Kidney tubule cell (primary cell): ENCODE measurements around the gene CPO.
A peak's percentile ranks its signal among the peaks of the same experiment; 100 is the strongest.
"Not testable (repeated sequence)": the region's sequence is repeated elsewhere in the genome, so short reads cannot be mapped to it uniquely, and the experiment has no call there.

Experiments
- DNase-seq: peaks from one replicate; pipeline ENCODE4 v3.0.0-alpha.2; 2018; ENCODE audit warnings: low spot score

CPO gene, protein sequence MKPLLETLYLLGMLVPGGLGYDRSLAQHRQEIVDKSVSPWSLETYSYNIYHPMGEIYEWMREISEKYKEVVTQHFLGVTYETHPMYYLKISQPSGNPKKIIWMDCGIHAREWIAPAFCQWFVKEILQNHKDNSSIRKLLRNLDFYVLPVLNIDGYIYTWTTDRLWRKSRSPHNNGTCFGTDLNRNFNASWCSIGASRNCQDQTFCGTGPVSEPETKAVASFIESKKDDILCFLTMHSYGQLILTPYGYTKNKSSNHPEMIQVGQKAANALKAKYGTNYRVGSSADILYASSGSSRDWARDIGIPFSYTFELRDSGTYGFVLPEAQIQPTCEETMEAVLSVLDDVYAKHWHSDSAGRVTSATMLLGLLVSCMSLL

DNA sequence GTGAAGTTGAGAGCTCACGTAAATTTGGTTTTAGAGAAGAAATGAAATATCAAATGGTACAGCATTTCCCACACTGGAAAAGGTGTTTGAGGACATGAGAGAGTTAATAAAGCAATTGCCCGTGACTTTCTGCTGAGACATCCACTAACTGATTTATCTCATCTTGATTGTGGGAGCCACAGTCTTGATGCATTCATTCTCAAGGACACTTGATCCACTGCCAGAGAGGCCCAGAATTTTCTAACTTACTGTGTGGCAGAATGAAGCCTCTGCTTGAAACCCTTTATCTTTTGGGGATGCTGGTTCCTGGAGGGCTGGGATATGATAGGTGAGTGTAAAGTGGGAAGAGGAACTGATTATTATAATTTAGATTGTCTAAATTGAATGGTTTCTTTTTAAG is at the start of gene CPO:
CPO (plus strand) TSS at position 179 of the 400 bp plus-strand sequence; CDS start at position 261, 82 bp downstream.
- no peak for DNase-seq

DNA sequence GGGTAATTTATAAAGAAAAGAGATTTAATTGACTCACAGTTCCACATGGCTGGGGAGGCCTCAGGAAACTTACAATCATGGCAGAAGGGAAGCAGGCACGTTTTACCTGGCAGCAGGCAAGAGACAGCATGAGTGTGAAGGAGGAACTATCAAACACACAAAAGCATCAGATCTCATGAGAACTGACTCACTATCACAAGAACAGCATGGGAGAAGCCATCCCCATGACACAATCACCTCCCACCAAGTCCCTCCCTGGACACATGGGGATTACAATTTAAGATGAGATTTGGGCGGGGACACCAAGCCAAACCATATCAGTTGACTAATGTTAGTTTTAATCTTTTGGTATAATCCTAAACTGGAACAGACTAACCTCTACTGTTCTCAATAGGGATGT is 49.1 kb upstream of the CPO start:
- peak; percentile 20 for DNase-seq

DNA sequence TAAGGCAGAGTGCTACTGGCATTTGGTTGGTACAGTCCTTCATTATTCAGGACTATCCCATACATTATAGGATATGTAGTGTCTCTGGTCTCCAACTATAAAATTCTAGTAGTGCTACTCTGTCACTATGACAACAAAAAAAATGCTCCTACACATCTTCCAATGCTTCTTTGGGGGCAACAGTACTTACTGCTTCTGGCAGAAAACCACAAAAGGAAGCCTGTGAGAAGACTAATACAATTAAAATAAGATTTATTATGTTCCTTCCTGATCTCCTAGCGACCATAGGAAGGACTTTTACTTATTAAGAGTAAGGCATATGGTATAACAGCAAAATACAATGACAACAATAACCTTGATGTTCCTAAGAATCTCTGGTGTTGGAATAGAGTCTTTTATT is 48.4 kb upstream of the CPO start:
- no peak for DNase-seq

DNA sequence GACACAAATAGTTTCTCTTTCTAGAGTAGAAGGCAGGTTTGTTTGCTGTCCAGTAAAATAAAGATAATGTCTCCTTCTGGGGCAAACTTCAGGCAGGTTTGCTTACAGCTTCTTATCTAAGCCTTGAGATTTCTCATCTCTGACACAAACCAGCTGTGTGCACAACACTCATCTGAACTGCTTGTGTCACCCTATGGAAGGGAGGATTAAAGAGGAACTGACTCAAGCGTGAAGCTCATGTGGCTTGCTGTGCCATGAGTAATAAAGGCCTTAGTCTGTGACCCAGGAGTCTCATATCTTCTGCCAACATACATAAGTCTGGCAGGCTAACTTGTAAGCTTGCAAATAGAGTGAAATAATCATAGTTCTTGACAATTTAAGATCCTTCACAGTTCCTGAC is 24.2 kb upstream of the CPO start:
- DNase-seq, result peak; percentile 93

DNA sequence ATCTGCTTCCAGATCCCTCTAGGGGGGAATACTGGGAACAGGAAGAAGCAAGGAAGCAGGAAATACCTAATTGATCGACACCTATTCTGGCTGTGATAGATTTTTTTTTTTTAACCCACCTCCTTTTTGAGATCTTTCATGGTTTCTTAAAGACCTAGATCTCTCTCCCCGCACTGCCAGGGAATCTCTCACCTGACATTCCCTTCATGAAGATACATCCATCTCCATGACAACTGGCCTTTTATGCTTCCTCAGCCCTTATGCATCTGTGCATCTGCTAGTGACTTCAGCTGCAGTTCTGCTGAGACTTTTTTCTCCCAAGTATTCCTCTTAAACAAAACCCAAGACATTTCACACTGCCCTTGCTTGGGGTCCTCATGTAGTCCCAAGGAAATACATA is 21.1 kb upstream of the CPO start:
- DNase-seq, result no peak

DNA sequence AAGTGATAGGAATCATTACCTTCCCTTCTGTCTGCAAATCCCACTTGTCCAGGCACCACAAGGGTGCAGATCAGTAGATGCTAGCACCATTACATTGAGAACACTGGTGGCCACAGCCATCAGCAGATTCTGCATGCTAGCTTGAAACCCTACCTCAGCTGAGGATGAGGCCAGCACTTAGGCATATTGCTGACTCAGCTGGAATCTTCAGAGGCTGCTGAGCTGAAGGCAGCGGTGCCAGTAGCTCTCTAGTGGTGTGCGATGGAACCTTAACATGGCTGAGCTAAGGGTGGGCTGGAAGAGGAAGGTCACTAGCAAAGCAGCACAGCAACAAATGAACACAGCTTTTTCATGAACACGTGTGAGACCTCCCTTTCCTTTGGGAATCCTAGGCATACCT is 19.0 kb upstream of the CPO start:
- DNase-seq, result no peak

DNA sequence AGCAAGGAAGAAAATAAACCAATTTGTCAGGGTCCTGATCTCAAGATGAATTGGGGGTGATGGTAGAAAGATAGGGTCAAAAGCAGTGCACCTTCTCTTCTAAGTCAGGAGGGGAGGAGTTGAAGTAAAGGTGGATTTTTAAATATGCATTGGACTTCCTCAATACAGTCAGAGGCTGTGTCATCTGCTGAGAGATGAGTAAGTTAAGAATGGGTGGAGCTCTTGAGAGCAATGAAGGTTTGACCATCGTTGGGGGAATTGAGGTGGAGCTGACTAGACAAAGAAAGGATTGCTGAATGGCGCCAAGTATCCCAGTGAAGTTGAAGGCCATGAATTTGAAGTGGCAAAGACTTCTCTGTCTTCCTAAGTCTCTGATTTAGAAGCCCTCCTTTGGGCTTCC is 18.4 kb upstream of the CPO start:
- DNase-seq, result peak; percentile 52

DNA sequence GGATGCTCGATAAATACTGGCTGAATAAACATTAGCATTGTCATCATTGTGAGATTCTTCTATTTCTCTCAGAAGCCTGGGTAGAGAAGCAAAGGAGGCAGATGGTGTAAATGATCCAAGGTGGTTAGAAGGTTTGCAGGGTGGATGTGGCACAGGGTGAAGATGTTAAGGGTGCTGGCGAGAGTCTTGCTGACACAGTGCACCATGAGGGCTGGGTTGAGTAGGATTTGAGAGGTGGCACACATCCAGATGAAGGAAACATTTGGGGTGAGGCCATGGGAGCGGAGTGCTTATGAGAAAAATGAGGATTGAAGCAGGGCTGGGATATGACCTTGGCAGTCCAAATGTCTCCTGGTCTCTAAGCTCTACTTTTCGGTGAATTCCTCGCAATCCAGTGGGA is 17.8 kb upstream of the CPO start:
- no peak for DNase-seq

DNA sequence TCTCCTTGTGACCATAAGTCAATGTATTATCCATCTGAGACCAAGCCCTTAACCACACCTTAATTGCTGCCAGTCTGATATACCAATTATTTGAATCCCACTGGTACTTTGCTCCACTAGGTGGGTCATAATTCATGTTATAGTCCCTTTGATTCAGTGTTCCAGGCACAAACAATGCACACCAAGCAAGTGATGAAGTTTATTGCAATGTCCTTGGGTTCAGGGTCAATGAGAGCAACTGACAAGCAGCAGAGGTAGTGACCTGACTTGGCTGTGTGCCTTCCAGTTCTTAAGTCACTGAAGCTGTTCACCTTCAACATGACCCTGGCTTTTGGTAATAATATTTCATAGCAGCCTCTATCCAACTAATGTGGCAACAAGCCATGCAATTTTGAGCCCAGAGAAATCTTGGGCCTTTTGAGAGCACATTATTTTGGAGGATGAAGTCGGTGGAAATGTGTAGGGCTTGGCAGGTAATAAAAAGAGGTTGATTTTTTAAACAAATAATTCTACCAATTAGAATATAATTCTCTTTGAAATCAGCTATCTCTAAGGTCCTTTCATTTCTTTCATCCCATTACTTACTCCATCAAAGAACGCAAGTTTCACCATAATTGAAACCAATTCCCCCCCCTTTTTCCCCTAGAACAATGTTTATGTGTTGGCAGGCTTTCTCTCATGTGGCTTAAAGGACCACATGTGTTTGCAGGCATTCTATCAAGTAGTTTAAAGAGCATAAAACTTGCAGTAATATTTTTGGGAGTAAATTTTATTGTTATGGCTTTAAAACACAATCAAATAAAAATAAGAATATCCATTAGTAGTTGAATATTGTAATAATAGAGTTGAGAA is 3.1 kb upstream of the CPO start:
- no peak for DNase-seq

DNA sequence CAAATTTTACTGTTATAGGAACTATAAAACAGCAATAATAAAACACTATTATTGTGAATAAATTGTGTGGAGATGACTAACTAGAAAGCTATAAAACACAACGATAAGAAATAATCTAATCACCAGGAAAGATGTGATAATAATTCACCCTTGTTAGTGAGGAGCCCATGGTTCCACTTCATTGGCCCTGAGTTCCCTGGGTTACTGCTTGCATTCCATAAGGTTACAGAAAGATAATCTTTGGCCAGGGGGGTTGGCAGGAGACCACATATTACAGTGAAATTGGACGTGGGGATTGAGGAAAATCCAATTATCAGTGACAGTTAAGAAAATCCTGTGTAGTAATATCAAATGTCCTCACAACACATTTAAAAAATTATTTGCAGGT is 2.5 kb upstream of the CPO start:
- DNase-seq, result peak; percentile 11

DNA sequence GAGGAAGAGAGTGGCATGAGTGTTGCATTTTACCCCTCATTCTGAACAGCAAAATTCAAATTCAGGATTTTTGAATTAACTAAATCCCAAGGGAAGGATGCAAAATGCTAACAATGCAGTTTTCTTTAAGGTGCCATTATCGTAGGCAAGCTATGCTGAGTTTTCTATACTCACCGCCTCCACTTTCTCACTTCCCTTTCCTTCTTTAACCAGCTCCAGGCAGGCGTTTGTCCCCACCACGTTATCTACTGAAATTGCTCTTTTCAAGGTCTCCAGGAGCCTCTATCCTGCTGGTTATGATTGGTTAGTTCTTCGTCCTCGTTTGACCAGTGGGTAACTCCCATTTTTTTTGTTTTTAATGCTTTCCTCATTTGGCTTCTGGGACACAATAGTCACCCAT is 1.8 kb upstream of the CPO start:
- no peak for DNase-seq

DNA sequence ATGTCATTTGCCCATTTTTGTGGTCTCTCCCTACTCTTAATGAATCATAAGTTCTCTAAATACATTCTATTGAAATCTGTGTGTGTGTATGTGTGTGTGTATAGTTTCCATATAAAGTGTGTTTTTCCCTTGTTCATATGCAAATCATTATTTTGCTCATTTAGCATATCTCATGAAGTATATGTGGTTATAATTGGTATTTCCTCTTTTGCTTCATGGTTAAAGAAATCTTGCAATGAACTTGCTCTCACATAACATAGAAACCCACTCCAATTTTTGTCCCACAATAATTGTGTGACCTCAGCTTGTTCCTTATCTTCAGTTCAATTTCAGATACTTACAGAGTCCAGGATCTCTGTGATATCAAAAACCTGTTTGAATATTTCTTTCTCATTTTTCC is 1.2 kb downstream of the CPO start:
- no peak for DNase-seq

DNA sequence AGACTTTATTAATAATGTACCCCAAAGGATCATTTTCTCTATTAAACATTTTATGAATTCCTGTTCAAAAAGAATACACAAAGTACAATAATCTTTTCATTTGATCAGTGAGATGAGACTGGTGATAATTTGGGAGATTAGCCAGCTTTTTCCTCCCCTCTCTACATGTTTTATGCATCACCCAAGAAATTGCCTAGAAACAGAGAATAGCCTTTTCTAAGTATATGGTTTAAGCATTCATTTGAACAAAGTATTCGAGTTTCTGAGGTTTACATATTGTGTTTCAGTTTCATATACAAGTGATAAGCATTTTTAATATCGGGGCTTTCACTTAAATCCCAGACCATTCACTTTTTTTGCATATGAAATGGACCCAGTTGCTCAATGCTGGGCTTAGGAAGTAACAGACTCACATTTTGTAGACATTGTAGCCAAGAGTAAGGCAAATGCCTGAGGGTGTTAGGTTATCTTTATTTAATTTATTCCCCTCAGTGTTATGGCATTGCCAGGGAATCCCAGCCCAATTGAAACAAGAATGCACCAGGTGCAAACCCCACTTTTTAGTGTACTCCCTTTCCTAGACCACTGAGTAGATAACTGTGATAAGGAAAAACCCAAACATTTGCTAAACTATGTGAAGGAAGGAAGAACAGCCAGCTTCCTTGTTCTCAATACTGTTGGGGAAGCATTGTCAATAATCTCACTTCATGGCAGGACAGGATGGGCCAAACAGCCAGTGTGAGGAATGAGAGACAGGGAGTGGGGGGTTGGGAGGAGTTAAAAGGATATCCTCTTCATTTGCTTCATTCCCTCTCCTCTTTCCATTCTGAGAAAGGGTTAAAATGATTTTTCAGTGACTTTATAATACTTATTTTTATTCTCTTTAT is 3.5 kb downstream of the CPO start:
- DNase-seq, result no peak

DNA sequence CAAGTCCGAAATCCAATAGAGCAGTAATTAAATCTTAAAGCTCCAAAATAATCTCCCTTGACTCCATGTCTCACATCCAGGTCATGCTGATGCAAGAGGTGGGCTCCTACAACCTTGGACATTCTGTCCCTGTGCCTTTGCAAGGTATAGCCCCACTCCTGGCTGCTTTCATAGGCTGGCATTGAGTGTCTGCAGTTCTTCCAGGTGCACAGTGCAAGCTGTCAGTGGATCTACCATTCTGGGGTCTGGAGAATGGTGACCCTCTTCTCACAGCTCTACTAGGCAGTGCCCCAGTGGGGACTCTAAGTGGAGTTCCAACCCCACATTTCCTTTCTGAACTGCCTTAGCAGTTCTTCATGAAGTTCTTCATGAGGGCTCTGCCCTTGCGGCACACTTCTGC is 14.1 kb downstream of the CPO start:
- DNase-seq, result not testable (repeated sequence)

DNA sequence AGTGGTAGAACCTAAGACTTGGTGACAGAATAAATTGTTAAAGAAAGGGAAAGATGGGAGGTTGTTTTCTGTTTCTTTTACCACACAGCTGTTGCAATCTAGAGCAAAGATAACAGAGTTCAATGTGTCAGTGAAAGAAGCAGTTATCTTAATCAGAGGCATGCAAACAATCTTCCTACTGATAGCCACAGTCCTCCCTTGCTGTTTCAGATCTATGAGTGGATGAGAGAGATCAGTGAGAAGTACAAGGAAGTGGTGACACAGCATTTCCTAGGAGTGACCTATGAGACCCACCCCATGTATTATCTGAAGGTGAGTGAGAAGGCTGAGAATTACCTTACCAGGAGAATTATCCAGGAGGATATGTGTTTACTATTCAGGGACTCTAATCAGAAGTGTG is 15.9 kb downstream of the CPO start:
- peak; percentile 2 for DNase-seq

DNA sequence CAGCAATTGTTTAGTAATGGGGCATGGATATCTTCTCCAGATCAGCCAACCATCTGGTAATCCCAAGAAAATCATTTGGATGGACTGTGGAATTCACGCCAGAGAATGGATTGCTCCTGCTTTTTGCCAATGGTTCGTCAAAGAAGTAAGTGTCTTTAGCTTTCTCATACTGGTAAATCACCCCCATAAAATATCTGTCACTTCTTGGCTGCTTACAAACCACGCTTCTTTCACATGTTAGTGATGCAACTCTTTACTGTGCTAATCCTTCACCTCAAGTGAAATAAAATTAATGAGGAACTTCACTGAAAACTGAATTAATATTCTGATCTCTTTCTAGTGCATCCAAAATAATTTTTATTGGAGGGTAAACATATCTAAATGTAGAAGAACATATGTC is 18.9 kb downstream of the CPO start:
- no peak for DNase-seq

DNA sequence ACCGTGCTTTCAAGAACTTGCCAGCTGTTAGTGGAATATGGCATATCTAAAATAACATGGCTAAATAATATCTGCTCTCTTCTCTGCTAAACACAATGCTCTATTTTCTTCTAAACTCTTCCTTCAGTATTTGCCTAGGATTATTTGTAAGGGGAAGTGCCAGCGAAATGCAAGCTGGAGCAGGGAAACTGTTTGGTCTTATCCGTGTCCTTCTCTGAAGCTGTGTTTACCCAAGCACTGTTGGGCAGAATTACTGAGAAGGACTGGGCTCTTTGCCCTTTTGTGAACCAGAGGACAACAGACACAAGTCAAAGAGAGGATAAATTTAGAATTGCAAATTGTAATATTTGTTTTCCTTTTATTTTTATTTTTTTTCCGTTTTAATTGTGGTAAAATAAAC is 23.6 kb downstream of the CPO start:
- no peak for DNase-seq

DNA sequence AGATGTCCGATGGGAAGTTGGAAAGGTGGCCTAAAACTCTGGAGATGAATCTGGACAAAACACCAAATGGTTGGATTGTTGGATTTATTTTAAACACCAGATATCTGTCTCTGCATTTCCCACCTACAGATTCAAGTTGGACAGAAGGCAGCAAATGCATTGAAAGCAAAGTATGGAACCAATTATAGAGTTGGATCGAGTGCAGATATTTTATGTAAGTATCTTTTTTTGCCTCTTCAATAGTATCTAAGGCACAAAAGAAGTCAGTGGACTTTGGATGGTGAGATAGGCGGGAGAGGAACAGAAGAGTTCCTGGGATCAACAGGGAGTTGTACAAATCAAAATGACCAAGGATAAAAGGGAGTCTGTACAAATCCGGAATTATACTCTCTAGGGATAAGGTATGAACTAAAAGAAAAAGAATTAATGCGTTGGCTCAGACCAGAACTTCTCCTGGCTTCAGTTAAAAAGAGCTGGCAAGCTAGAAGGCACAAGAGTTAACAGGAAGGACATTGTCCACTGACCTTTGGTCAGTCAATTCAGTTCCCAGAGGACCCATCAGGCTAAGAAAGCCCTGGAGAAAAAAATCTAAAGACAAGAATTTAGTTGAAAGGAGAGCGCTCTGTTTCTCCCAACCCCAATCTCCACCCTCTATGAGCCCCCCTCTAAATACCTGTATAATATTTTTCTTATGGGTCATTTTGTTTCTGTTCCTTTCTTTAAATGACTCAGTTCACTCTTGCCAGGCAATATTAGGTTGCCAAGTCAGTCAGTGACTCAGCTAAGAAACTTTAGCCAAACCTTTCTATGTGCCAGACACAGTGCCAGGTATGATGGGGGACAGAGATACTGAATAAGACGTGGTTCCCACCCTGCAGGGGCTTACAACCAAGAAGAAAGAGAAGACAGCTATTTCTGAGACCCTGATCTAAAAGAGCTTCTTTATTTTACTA is 29.1 kb downstream of the CPO start:
- DNase-seq, result peak; percentile 51

DNA sequence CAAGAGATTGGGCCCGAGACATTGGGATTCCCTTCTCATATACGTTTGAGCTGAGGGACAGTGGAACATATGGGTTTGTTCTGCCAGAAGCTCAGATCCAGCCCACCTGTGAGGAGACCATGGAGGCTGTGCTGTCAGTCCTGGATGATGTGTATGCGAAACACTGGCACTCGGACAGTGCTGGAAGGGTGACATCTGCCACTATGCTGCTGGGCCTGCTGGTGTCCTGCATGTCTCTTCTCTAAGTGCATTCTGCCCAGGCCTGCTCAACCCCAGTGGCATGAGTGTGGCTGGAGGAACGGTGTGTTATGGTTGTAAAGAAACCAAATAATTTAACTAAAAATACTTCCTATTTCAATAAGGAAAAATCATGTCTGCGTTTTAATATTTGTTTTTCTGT is 29.9 kb downstream of the CPO start:
- no peak for DNase-seq

DNA sequence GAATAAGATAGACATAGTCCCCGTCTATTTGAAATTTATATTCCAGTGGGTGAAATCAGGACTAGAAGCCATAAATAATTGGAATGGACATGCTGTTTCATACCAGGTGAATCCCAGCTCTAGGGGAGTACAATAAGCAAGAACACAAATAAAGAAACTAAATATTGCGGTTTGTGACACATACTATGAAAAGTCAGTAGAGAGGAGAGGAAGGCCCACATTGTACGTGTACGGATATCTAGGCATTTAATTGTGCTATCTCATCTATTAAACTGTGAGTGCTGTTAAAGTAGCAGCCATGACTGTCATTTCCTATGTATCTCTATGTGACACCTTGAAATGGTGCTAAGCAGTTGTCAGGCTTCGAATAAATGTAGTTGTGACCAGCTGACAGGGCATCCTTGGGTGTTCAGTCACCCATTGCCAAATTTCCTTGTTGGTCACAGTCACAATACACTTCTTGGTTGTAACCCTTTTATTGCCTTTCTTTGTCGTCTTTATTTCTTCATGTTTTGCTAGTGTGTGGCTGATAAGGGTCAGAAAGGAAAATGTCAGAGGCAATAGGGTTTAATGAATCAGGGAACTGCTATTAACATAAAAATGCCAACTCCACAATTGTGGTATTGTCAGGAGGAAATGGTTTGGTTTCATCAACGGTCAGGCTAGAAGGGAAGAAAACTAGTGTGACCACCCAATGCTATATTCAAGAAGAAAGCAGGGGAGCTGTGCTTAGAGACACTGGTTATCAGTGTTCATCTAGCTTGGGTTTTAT is 31.5 kb downstream of the CPO start:
- no peak for DNase-seq

DNA sequence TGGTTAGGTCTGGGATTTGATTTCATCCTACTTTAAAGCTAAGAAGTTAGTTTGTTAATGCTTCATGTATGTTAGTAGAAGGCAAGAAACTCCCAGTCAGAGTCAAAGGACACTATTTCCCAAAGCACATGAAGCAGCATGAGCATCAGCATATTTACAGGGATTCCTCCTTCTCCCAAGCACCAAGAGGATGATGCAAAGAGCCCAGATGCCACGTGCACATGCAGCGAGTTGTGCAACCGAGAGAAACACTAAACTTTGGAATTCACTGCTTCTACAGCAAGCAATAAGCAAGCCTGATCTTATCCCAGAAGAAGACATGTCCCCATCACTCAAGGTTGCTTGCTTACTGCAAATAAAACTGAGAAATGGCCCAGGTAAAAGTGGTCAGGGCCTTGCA is 32.5 kb downstream of the CPO start:
- DNase-seq, result no peak
